Activated CD4-positive, alpha-beta T cell treated with anti-CD3 and anti-CD28 coated beads, Interleukin-2, amount 50 U/mL, for 1 hour (primary cell): ENCODE data around the gene SMTNL1.
"Not testable (repeated sequence)": the region's sequence is repeated elsewhere in the genome, so short reads cannot be mapped to it uniquely, and the experiment has no call there.

Experiments
- DNase-seq: peaks from one replicate; pipeline ENCODE4 v3.0.0-alpha.2; 2020

Gene SMTNL1

GRCh38 chr11:57511741-57512430 is 25.5 kb upstream of the SMTNL1 start:
- DNase-seq: no peak

GRCh38 chr11:57512646-57513451 is 24.5 kb upstream of the SMTNL1 start:
- no peak for DNase-seq

GRCh38 chr11:57513452-57513795 is 24.0 kb upstream of the SMTNL1 start:
- no peak for DNase-seq

- DNase-seq: peak; percentile 31
Observed at GRCh38 chr11:57513911-57514537, 23.4 kb upstream of the SMTNL1 start.

- DNase-seq: peak; percentile 34
Observed at GRCh38 chr11:57514538-57515331, 22.7 kb upstream of the SMTNL1 start.

- DNase-seq: no peak
Observed at GRCh38 chr11:57515332-57516060, 21.9 kb upstream of the SMTNL1 start, which contains the start of gene SLC43A1. Gene SLC43A1 (minus strand): TSS chr11:57515702. CDS start chr11:57514111, 1,591 bp downstream.

GRCh38 chr11:57516061-57516443 is 21.3 kb upstream of the SMTNL1 start:
- no peak for DNase-seq

GRCh38 chr11:57521116-57521515 is 16.3 kb upstream of the SMTNL1 start:
- DNase-seq: no peak

- no peak for DNase-seq
Observed at GRCh38 chr11:57523419-57523818, 14.0 kb upstream of the SMTNL1 start.

GRCh38 chr11:57527056-57527631 is 10.3 kb upstream of the SMTNL1 start:
- DNase-seq: peak; percentile 78

- DNase-seq: no peak
Observed at GRCh38 chr11:57529012-57529411, 8.4 kb upstream of the SMTNL1 start.

- DNase-seq: peak; percentile 8
Observed at GRCh38 chr11:57530215-57530595, 7.2 kb upstream of the SMTNL1 start.

GRCh38 chr11:57530596-57531507 is 6.5 kb upstream of the SMTNL1 start, which contains the start of gene TIMM10:
Gene TIMM10 (minus strand): TSS chr11:57530754. CDS start chr11:57530189, 565 bp downstream.
- DNase-seq: peak; percentile 89

- not testable (repeated sequence) for DNase-seq
Observed at GRCh38 chr11:57534449-57534848, 2.9 kb upstream of the SMTNL1 start.

GRCh38 chr11:57539342-57539741 is 1.9 kb downstream of the SMTNL1 start:
- no peak for DNase-seq

- no peak for DNase-seq
Observed at GRCh38 chr11:57541169-57541568, 3.8 kb downstream of the SMTNL1 start.

- no peak for DNase-seq
Observed at GRCh38 chr11:57542582-57542981, 5.2 kb downstream of the SMTNL1 start.

- no peak for DNase-seq
Observed at GRCh38 chr11:57543593-57543992, 6.2 kb downstream of the SMTNL1 start.

GRCh38 chr11:57544566-57544965 is 7.2 kb downstream of the SMTNL1 start:
- no peak for DNase-seq

GRCh38 chr11:57545883-57546282 is 8.5 kb downstream of the SMTNL1 start:
- DNase-seq: no peak

- DNase-seq: no peak
Observed at GRCh38 chr11:57546451-57546850, 9.1 kb downstream of the SMTNL1 start.
